Nephron progenitor cell (in vitro differentiated cells): Measurements from ENCODE around the gene PASK.
A peak's percentile ranks its signal among the peaks of the same experiment; 100 is the strongest.

Experiments used
- DNase-seq: peaks from one replicate; pipeline ENCODE4 v3.0.0; 2021
- H3K27ac Mint-ChIP-seq: 2 replicates; pipeline ENCODE4 v1.8.0; 2021; ENCODE audit warnings: mild to moderate bottlenecking, moderate library complexity, mixed read lengths
- H3K27me3 Mint-ChIP-seq: 2 replicates; pipeline ENCODE4 v1.8.0; 2021; ENCODE audit warnings: mild to moderate bottlenecking, low read depth, mixed read lengths; ENCODE audit not compliant: poor library complexity
- H3K36me3 Mint-ChIP-seq: 2 replicates; pipeline ENCODE4 v1.8.0; 2021; ENCODE audit warnings: low read depth, mixed read lengths
- H3K4me1 Mint-ChIP-seq: 2 replicates; pipeline ENCODE4 v1.8.0; 2021; ENCODE audit warnings: mixed read lengths
- H3K4me3 Mint-ChIP-seq: 2 replicates; pipeline ENCODE4 v1.8.0; 2021; ENCODE audit warnings: mild to moderate bottlenecking, moderate library complexity, mixed read lengths
- H3K9me3 Mint-ChIP-seq: 2 replicates; pipeline ENCODE4 v1.8.0; 2021; ENCODE audit warnings: mild to moderate bottlenecking, moderate library complexity, mixed read lengths
- CTCF ChIP-seq: fragments of 200-600 bp; sonication (generic); IDR thresholded peaks from 2 replicates; pipeline ENCODE4 v1.5.0; 2021; ENCODE audit warnings: antibody characterized with exemption

Gene PASK

GRCh38 chr2:241183221-241183620 lies 33.9 kb upstream of the PASK start:
- DNase-seq, result no peak
- H3K4me1 Mint-ChIP-seq, result peaks cover 27% of the 10 kb centered on the region
- H3K27ac Mint-ChIP-seq, result no peak overlapping the region
- no peak overlapping the region for H3K4me3 Mint-ChIP-seq
- peaks cover 8% of the 10 kb centered on the region for H3K36me3 Mint-ChIP-seq
- TF ChIP-seq CTCF, result no peak
- no peaks in the 10 kb centered on the region for H3K9me3 Mint-ChIP-seq
- H3K27me3 Mint-ChIP-seq, result no peaks in the 10 kb centered on the region

GRCh38 chr2:241182531-241183133 lies 33.4 kb upstream of the PASK start:
- no peaks in the 10 kb centered on the region for H3K9me3 Mint-ChIP-seq
- H3K4me3 Mint-ChIP-seq, result no peak overlapping the region
- peaks cover 22% of the 10 kb centered on the region for H3K4me1 Mint-ChIP-seq
- H3K27ac Mint-ChIP-seq, result no peak overlapping the region
- no peak for TF ChIP-seq CTCF
- H3K27me3 Mint-ChIP-seq, result no peaks in the 10 kb centered on the region
- peaks cover 8% of the 10 kb centered on the region for H3K36me3 Mint-ChIP-seq
- DNase-seq, result no peak

GRCh38 chr2:241182126-241182525 lies 32.9 kb upstream of the PASK start:
- Mint-ChIP-seq H3K36me3 (peaks cover 8% of the 10 kb centered on the region), H3K27me3 (no peaks in the 10 kb centered on the region), H3K27ac (no peak overlapping the region), H3K4me3 (no peak overlapping the region), H3K4me1 (peaks cover 20% of the 10 kb centered on the region), H3K9me3 (no peaks in the 10 kb centered on the region)
- DNase-seq, result no peak
- no peak for TF ChIP-seq CTCF

GRCh38 chr2:241180495-241180894 lies 31.2 kb upstream of the PASK start:
- H3K27ac Mint-ChIP-seq, result no peak overlapping the region
- H3K4me1 Mint-ChIP-seq, result peaks cover 7% of the 10 kb centered on the region
- H3K4me3 Mint-ChIP-seq, result no peak overlapping the region
- no peak for DNase-seq
- H3K9me3 Mint-ChIP-seq, result no peaks in the 10 kb centered on the region
- H3K27me3 Mint-ChIP-seq, result no peaks in the 10 kb centered on the region
- no peak for TF ChIP-seq CTCF
- peaks cover 8% of the 10 kb centered on the region for H3K36me3 Mint-ChIP-seq

- H3K4me3 Mint-ChIP-seq, result no peak overlapping the region
- no peak for DNase-seq
- no peak overlapping the region for H3K27ac Mint-ChIP-seq
- H3K4me1 Mint-ChIP-seq, result peaks cover 7% of the 10 kb centered on the region
- no peaks in the 10 kb centered on the region for H3K9me3 Mint-ChIP-seq
- H3K27me3 Mint-ChIP-seq, result no peaks in the 10 kb centered on the region
- no peak for TF ChIP-seq CTCF
- peaks cover 14% of the 10 kb centered on the region for H3K36me3 Mint-ChIP-seq
Observed at GRCh38 chr2:241179899-241180298, 30.6 kb upstream of the PASK start.

- peaks cover 7% of the 10 kb centered on the region for H3K4me1 Mint-ChIP-seq
- no peak overlapping the region for H3K4me3 Mint-ChIP-seq
- no peak for TF ChIP-seq CTCF
- peak overlapping the region; percentile 33 for H3K27ac Mint-ChIP-seq
- H3K9me3 Mint-ChIP-seq, result no peaks in the 10 kb centered on the region
- H3K27me3 Mint-ChIP-seq, result no peaks in the 10 kb centered on the region
- no peak for DNase-seq
- peaks cover 21% of the 10 kb centered on the region for H3K36me3 Mint-ChIP-seq
Observed at GRCh38 chr2:241178961-241179360, 29.7 kb upstream of the PASK start.
